Esophagus mucosa (tissue), 1 donor: Measurements from ENCODE around the gene PNPLA1. TPM values are rescaled to one million over a fixed set of nuclear protein-coding genes. Genes with fewer than 3 reads are reported as not detected.
"Not testable (repeated sequence)": the region's sequence is repeated elsewhere in the genome, so short reads cannot be mapped to it uniquely, and the experiment has no call there.

Experiments used
- ATAC-seq: fragments of 200-7000 bp; cut with Tn5 transposase; one replicate; pipeline ENCODE4 v1.9.1; 2020
- total RNA-seq: library from RNA; stranded (reverse); gene quantifications from one replicate; pipeline ENCODE4 v1.2.4, GENCODE V29; 2023
- donor health status: DM: yes; HTN: yes; CAD: no.

Gene PNPLA1
- total RNA-seq, 1 donor from 2014 or later = 0.20 TPM

DNA sequence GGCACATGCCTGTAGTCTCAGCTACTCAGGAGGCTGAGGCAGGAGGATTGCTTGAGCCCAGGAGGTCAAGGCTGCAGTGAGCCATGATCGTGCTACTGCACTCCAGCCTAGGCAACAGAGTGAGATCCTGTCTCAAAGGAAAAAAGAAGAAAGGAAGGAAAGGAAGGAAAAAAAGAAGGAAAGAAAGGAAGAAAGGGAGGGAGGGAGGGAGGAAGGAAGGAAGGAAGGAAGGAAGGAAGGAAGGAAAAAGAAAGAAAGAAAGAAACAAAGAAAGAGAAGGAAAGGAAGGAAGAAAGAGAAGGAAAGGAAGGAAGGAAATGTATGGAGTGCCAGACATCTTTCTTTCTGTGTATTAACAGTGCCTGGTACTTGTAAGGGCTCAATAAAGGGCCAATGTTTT, 68.4 kb downstream of the PNPLA1 start:
- not testable (repeated sequence) for ATAC-seq

DNA sequence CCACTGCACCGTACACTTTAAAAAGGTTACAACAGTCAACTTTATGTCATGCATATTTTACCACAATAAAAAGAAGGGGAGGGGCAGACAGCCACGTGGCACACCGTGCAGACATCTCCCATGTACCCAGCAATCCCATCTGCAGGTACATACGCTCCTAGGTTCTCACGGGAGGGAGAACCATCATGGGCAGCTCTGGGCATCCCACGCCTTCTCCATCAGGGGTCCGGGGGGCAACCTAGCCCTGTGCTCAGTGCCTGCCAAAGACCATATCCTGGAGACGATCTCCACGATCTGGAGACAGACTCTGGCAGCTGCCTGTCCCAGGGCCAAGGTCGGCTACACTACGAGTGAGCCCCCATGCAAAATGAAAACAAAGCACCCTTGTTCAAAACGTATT, 69.3 kb downstream of the PNPLA1 start:
- no peak for ATAC-seq

DNA sequence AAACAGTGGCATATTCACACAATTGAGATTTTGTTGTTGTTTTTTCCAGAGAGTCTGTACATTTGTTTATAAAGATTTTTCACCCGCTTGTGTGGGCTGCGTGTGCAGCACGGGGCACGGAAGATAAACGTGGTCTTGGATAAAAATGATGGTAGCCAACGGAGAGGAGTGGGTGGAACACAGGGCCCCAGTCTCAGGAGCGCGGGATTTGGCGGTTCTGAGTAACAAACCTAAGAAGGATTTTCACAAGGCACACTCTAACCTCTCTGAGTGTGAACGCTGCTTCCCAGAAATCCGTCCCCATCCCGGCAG, 70.4 kb downstream of the PNPLA1 start:
- ATAC-seq = no peak

DNA sequence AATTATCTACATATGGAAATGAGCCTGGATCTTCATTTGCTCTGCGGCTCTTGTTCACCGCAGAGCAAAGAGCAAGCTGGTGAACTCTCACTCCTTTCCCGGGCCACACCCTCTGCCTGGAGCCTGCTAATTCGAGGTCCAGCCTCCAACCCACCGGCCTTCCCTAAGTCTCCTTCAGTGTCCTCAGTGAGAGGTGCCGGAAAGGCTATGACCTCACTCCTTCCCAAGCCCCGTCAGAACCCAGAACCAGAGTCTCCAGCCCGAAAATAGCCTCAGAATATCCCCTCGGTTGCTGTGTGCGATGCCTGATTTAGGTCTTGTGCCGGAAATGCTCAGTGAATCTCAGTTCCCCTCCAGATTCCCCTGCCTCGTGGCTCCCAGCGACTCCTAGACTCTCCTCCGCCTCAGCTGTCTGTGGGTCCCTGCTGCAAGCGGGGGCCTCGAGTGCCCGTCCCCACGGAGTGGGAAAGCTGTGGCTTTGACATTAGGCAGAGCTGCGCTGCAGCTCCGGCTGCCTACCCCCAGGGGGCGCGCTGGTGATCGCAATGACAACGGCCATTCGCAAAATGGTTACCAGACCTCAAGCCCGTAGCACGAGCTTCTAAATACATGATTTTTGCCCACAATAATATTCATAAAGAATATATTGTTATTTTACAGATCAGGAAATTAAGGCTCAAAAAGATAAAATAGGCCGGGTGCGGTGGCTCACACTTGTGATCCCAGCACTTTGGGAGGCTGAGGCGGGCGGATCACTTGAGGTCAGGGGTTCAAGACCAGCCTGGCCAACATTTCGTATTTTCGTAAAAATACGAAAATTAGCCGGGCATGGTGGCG, 71.0 kb downstream of the PNPLA1 start:
- ATAC-seq = peak; percentile 69

DNA sequence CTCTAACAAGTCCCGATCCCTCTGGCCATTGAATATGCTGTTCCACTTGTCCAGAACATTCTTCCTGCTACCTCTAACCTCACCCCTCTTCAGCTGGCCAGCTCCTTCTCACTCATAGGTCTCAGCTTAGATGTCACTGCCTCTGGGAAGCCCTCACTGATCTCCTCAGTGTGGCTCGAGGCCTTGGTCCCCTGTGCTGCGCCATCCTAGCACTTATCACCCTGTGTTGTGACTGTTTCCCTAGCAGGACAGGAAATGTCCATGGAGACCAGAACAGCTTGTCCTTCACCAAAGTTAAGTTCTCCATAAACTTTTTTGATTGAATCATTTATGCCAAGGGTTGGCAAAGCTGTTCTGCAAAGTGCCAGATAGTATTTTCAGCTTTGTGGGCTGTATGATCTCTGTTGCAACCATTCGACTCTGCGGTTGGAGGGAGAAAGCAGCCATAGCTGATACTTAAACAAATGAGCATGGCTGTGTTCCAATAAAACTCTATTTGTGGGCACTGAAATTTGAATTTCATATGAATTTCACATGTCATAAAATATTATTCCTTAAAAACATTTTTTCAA, 73.3 kb downstream of the PNPLA1 start:
- ATAC-seq = no peak

DNA sequence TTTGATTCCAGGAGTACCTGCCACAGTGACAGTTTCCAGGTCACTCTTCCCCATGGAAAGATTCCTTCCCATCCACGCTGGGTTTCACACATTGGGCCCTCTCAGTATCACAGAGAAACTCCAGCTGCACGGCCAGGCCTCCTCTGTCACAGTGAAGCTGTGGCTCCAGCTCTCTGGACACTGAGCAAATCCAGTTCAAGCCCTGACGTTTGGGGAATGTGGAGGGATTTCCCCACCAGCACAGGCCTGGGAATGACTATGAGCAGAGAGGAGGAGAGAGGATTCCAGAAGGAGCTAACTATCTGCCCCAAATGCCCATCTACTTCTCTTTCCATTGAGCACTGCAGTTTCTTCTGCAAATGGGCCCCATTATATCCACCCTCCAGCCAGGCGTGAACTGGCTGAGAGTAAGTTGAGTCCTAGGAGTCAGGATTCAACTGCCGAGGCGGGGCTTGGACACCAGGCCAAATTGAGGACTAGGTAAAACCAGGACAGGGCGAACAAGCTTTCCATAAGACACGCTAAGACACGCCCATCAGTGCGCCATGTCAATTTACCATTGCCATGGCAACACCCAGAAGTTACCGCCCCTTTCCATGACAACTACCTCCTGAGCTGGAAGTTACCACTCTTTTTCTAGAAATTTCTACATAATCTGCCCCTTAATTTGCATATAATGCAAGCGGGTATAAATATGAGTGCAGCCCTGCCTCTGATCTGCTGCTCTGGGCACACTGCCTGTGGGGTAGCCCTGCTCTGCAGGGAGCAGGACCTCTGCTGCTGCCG, 76.0 kb downstream of the PNPLA1 start:
- peak; percentile 86 for ATAC-seq

DNA sequence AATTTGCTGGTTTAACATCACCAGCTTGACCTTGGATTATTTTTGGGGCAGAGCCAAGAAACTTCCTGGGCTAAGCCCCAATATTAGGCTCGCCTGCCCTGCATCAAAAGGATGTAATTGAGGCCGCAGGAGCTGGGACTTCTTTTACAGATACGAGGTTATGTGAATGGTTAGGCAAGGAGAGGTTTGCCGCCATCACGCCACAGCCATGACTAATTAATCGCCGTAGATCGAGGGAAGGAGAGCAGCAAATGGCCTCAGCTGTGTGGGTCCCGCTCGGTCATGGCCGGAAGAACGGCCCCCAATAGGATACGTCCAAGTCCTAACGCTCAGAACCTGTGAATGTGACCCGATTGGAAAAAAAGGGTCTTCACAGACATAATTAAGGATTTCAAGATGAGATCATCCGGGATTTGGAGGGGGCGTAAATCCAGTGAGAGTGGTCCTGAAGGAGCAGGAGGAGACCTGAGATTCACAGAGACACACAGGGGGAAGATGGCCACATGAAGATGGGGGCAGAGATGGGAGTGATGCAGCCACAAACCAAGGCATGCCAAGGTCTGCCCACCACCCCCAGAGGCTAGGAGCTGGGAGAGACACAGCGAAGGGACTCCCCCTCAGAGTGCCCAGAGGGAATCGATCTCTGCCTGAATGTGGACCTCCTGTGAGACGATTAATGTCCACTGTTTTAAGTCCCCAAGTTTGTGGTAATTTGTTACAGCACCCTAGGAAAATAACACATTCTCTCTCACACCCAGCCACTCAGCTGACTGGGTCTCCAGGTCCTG, 76.8 kb downstream of the PNPLA1 start:
- no peak for ATAC-seq

DNA sequence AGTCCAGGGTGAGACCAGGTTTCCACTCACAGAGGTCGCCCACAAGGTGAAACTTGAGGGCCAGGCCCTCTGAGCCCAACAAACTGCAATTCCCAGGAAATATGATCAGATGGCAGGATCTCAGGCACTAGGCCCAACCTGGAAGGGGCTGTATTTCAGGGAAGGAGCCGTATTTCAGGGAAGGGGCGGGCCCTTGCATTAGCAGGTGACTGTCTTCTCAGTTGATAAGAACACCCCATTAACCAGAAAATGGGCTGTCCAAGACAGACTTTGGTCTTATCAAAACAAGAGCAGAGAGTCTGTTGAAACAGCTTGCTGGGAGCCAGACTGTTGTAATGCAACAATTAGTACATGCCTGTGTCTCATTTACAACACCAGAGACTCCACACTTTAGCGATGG, 77.8 kb downstream of the PNPLA1 start:
- ATAC-seq = no peak

DNA sequence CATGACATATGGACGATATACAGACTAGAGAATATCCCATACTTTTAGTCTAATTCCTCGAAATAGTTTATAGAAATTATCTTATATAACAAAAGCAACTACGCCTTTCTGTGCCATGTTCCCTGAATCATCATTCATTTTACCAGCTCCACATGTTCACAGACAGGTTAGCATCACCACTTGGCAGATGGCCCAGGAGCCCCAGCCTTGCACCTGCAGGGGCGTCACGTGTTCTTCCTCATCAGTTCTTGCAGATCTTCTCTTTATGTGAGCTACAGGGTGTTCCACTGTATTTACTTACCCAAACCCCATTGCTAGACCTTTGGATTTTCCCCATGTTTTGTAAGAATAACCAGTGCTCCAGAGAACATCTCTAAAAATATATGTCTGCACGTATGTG, 79.4 kb downstream of the PNPLA1 start:
- ATAC-seq = peak; percentile 56

DNA sequence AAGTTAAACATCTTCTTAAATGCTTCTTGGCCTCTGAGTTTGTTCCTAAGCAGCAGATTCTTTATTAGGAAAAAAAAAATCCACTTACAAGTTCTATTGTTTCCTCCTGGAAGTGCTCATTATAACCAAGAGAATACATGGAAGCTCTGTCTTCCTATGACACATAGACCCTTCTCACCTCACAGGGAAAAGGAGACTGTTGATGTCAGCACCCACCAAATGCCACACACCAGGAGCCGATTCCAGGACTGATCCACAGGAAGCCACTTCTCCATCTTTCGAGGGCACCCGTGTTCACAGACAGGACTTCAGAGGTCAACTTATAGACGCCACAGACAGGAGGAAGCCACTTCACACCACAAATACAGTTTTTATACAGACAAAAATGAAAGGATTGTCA, 80.2 kb downstream of the PNPLA1 start:
- ATAC-seq = no peak

DNA sequence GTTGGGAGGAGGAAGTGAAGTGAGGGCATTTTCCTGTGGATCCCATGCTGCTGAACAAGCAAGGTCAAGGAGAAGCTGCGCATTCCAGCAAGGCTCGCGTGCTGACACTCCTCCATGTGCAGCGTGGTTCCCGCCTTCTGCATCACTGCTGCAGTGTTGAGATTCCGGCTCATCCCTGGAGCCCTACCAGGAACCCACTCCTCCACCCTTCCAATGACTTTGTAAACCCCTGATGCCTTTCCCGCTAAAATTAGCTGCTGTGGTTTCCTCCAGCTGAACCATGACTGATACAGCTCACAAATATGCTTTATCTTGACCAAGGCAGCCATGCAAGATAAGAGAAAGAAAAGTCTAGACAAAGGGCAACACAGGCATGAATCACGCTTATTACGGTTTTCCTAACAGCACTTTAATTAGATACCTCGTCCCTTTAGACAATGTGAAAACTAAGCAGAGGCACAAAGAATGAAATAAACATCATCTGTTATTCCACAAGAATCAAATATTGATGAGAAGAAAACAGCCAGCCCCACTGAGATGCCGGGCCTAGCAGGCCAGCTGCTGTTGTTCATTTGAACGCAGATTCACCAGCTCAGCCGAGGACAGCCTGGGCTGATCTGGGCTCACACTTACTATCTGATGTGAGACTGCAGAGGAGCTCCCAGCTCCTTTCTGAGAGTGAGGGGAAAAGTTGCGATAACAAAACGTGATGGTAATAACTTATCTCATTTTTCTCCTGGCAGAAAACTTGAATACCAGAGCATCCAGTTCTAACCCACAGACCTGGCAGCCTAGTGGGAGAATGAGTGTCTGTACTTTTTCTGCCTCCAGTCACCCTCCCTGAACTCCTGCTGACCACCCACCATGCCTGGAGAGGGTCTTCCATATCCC, 81.1 kb downstream of the PNPLA1 start:
- ATAC-seq = no peak

DNA sequence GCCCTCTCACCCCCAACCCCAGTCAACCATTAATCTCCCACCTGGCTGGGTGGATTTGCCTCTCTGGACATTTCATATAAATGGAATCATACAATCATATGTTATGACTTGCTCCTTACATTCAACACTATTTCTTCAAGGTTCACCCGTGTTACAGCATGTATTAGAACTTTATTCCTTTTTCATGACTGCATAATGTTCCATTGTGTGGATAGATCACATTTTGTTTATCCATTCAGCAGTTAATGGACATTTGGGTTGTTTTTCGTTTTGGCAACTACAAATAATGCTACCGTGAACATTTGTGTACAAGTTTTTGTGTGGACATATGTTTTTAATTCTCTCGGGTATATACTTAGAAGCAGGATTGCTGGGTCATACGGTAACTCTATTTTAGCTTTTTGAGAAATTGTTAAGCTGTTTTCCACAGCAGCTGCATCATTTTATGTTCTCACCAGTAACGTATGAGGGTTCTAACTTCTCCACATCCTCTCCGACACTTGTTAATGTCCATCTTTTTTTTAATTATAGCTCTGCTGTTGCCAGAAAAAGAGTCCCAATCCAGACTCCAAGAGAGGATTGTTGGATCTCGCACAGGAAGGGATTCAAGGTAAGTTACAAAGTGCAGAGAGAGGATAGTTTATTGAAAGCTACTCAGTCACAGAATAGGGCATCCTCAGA, 82.8 kb downstream of the PNPLA1 start:
- ATAC-seq = no peak

DNA sequence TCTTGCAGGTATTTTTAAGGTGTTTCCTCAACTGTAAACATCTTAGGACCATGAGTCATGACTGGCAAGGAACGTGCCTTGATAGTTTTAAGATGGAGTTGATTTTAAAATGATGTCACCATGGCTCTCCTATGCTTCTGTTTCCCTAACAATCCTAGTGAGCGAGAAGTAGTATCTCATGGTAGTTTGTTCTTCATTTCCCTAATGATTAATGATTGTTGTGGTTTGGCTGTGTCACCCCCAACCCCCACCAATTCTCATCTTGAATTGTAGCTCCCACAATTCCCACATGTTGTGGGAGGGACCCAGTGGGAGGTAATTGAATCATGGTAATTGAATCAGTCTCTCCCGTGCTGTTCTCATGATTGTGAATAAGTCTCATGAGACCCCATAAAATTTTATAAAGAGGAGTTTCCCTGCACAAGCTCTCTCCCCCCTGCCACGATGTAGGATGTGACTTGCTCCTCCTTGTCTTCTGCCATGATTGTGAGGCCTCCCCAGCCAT, 83.6 kb downstream of the PNPLA1 start:
- ATAC-seq = peak; percentile 28

DNA sequence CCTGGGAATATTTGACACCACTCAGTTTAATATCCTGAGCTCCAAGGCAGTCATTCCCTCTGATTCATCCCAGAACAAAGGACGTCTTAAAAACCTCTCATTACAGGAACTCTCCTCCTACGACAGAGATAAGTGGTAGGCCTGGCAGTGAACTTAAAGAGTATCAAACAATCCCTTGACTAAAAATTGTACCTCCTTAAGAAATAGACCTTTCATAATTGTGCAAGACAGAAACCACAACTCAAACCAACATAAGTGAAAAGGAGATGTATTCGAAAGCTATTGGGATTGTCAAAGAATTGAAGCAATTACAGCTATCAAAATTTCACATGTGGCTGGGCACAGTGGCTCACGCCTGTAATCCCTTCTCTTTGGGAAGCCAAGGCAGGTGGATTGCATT, 86.0 kb downstream of the PNPLA1 start:
- ATAC-seq = no peak

DNA sequence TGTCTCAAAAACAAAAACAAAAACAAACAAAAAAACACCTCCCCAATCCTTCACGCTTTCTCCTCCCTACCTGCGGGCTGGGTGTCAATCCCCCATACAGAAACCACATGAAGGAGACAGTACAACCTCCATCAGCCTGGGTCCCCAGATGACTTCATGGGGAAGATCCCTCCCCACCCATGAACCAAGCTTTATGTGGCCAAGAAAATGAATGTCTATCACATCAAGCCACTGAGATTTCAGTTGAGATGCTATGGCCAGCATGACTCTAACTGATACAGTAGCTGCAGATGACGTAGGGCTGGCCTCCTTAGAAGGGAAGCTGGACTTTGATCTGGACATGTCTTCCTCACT, 88.0 kb downstream of the PNPLA1 start:
- no peak for ATAC-seq

Other genes starting within 250 kb of the PNPLA1 start
- 0.04 TPM for gene SLC26A8, start 245.4 kb upstream of the PNPLA1 start, total RNA-seq
- 39.9 TPM for gene MAPK14, start 242.3 kb upstream of the PNPLA1 start, total RNA-seq
- gene MAPK13, start 139.5 kb upstream of the PNPLA1 start, total RNA-seq = 97.9 TPM
- gene BRPF3, start 73.3 kb upstream of the PNPLA1 start, total RNA-seq = 14.5 TPM
- not detected for gene BNIP5, start 66.8 kb downstream of the PNPLA1 start, total RNA-seq
- 2.1 TPM for gene ETV7, start 117.6 kb downstream of the PNPLA1 start, total RNA-seq
- gene PXT1, start 172.8 kb downstream of the PNPLA1 start, total RNA-seq = not detected
- gene KCTD20, start 172.9 kb downstream of the PNPLA1 start, total RNA-seq = 23.1 TPM